ENCODE measurements around the gene PBX2. TPM values are rescaled to one million over a fixed set of nuclear protein-coding genes. Genes with fewer than 3 reads are reported as not detected.

PBX2 gene
- total RNA-seq, 1 experiment from 2014 or later = 48.1 TPM

DNA sequence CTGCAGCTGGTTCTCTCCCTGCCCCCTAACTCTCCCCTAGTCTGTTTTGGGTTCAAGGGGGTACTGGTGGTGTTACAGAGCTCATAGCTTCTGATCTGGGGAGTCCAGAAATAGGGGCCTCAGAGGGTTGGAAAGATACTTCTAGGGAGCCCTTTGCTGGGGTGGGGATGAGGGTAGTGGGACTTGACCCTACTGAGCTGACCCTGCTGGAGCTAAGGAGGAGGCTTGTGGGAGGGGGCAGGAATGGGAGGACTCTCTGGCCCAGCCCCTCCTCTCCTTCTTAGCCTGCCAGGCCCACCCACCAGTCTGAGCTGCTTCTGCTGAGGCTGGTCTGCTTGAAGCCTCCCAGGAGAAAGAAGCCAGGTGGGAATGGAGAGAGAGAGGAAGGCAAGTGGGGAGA is 25.7 kb downstream of the PBX2 start, which contains the start of gene EGFL8:
TSS of gene EGFL8 (plus strand) at position 301 of the 400 bp plus-strand sequence. CDS start 1,571 bp downstream, outside the sequence.
- POLR2A ChIA-PET = interaction anchor here (0.6 kb wide), 1 partner anchor 17 kb away, joined by 3 read pairs; no protein-coding TSS in a partner anchor
- BruUV-seq (replicated peaks) = no TSS peak
- intact Hi-C loops (cut with micrococcal nuclease) = no loop called here

DNA sequence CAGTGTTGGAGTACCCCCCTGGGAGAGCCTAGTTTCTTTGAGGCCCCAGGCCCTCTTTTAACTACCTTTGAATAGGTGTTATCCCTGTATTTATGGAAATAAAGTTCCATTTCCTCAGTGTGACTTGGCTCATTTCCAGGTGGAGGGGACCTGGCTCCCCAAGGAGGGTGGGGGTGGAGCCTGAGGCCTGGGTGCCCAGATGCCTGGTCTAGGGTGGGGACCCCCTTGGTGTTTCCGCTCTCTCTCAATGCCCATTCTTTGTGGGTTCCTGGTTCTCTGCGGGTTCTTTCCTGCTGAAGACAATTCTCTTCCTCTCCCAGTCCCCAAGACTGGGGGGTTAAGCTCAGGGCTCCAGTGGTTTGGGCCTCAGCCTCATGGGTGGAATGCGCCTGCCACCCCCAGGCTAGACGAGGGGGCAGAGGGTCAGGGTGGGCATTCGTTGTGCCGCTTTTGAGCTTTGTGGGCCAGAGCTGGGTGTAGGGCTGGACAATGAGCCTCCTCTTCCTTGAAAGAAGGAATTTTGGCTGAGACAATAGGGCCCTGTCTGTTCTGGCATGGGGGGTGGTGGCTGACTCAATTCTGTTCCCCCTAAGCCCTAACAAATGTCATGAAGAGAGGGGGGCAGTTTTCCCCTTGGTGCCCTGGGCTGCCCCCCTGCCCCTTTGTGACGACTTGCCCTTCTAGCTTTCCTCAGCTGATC is 26.3 kb downstream of the PBX2 start:
- H3K36me3 Mint-ChIP-seq (ENCODE audit: insufficient read depth, unreplicated experiment) = peaks cover 30% of the 10 kb centered on the region
- CTCF ChIA-PET = interaction anchor here (0.5 to 1.3 kb wide), 3 partner anchors 45 to 116 kb away, joined by 3 to 4 read pairs (median 3); no protein-coding TSS in a partner anchor
- no peak overlapping the region for H3K27ac Mint-ChIP-seq (ENCODE audit: low read depth, unreplicated experiment)

More for the DNA sequence above, 25.7 kb downstream of the PBX2 start, which contains the start of gene EGFL8:
- no peak for DNase-seq (ENCODE audit: unreplicated experiment)
- H3K4me3 Mint-ChIP-seq (ENCODE audit: unreplicated experiment) = no peak within 1 kb of the TSS
- TF ChIP-seq, protein P1, sequence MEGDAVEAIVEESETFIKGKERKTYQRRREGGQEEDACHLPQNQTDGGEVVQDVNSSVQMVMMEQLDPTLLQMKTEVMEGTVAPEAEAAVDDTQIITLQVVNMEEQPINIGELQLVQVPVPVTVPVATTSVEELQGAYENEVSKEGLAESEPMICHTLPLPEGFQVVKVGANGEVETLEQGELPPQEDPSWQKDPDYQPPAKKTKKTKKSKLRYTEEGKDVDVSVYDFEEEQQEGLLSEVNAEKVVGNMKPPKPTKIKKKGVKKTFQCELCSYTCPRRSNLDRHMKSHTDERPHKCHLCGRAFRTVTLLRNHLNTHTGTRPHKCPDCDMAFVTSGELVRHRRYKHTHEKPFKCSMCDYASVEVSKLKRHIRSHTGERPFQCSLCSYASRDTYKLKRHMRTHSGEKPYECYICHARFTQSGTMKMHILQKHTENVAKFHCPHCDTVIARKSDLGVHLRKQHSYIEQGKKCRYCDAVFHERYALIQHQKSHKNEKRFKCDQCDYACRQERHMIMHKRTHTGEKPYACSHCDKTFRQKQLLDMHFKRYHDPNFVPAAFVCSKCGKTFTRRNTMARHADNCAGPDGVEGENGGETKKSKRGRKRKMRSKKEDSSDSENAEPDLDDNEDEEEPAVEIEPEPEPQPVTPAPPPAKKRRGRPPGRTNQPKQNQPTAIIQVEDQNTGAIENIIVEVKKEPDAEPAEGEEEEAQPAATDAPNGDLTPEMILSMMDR (IDR thresholded peaks at IDR 0.05; ENCODE audit: unreplicated experiment) = no peak
- H3K9me3 Mint-ChIP-seq (ENCODE audit: unreplicated experiment) = no peaks in the 10 kb centered on the region
- peaks cover 24% of the 10 kb centered on the region for H3K36me3 Mint-ChIP-seq (ENCODE audit: insufficient read depth, unreplicated experiment)
- no peaks in the 10 kb centered on the region for H3K27me3 Mint-ChIP-seq (ENCODE audit: insufficient read depth, unreplicated experiment)
- H3K27ac Mint-ChIP-seq (ENCODE audit: low read depth, unreplicated experiment) = no peak within 1 kb of the TSS
- CTCF ChIA-PET = interaction anchor here (0.5 to 1.3 kb wide), 4 partner anchors 10 to 117 kb away, joined by 3 to 4 read pairs (median 3); no protein-coding TSS in a partner anchor
- H3K4me1 Mint-ChIP-seq (ENCODE audit: insufficient read depth, unreplicated experiment) = no peaks in the 10 kb centered on the region

DNA sequence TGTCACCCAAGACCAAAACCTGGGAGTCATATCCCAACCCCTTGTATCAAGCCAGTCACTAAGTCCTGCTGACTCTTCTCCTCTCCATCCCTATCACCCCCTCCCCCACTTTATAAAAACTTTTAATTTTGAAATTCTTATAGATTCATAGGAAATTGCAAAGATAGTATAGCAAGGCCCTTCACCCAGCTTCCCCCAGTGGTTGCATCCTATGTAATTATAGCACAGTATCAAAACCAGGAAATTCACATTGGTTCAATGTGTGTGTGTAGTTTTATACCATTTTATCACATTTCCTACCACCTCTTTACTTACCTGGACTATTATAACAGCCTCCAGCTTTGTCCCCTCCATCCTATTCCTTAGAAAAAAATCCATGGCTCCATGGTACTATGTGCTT is 31.9 kb downstream of the PBX2 start:
- peaks cover 13% of the 10 kb centered on the region for H3K4me1 Mint-ChIP-seq (ENCODE audit: insufficient read depth, unreplicated experiment)
- ChIA-PET CTCF (interaction anchor here (2.5 kb wide), 1 partner anchor 39 kb away, joined by 16 read pairs; no protein-coding TSS in a partner anchor), POLR2A (interaction anchor here (1.0 kb wide), 1 partner anchor 30 kb away, joined by 3 read pairs; the partner anchor contains the start of gene ATF6B)
- no peak overlapping the region for H3K27ac Mint-ChIP-seq (ENCODE audit: low read depth, unreplicated experiment)
- no peak for DNase-seq (ENCODE audit: unreplicated experiment)
- no peaks in the 10 kb centered on the region for H3K27me3 Mint-ChIP-seq (ENCODE audit: insufficient read depth, unreplicated experiment)
- no peak overlapping the region for H3K4me3 Mint-ChIP-seq (ENCODE audit: unreplicated experiment)
- H3K36me3 Mint-ChIP-seq (ENCODE audit: insufficient read depth, unreplicated experiment) = peaks cover 34% of the 10 kb centered on the region
- no peaks in the 10 kb centered on the region for H3K9me3 Mint-ChIP-seq (ENCODE audit: unreplicated experiment)
- TF ChIP-seq, protein P1 (IDR thresholded peaks at IDR 0.05; ENCODE audit: unreplicated experiment) = no peak
- intact Hi-C loops (cut with micrococcal nuclease) = loop anchor here (10.0 kb wide), 1 partner anchor 183 kb away; the partner anchor contains the start of gene DXO
- BruUV-seq (replicated peaks) = no TSS peak

More for the DNA sequence above, 26.3 kb downstream of the PBX2 start:
- Mint-ChIP-seq H3K9me3 (ENCODE audit: unreplicated experiment) (no peaks in the 10 kb centered on the region), H3K4me1 (ENCODE audit: insufficient read depth, unreplicated experiment) (no peaks in the 10 kb centered on the region), H3K27me3 (ENCODE audit: insufficient read depth, unreplicated experiment) (no peaks in the 10 kb centered on the region), H3K4me3 (ENCODE audit: unreplicated experiment) (no peak overlapping the region)
- BruUV-seq (replicated peaks) = no TSS peak
- POLR2A ChIA-PET = no interaction called here
- DNase-seq (ENCODE audit: unreplicated experiment) = no peak
- intact Hi-C loops (cut with micrococcal nuclease) = no loop called here
- TF ChIP-seq, protein P1 (IDR thresholded peaks at IDR 0.05; ENCODE audit: unreplicated experiment) = no peak

DNA sequence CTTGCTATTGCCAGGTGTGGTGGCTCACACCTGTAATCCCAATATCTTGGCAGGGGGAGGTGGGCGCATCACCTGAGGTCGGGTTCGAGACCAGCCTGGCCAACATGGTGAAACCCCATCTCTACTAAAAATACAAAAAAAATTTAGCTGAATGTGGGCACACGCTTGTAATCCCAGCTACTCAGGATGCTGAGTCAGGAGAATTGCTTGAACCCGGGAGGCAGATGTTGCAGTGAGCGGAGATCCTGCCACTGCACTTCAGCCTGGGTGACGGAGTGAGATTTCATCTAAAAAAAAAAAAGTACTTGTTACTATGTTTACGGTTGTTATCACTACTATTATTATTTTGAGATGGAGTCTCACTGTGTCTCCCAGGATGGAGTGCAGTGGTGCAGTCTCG is 33.1 kb downstream of the PBX2 start:
- ChIA-PET POLR2A (no interaction called here), CTCF (no interaction called here)
- DNase-seq (ENCODE audit: unreplicated experiment) = no peak
- no peak overlapping the region for H3K27ac Mint-ChIP-seq (ENCODE audit: low read depth, unreplicated experiment)
- TF ChIP-seq, protein P1 (IDR thresholded peaks at IDR 0.05; ENCODE audit: unreplicated experiment) = no peak
- no peaks in the 10 kb centered on the region for H3K9me3 Mint-ChIP-seq (ENCODE audit: unreplicated experiment)
- intact Hi-C loops (cut with micrococcal nuclease) = loop anchor here (10.0 kb wide), 1 partner anchor 182 kb away; the partner anchor contains the start of gene DXO
- BruUV-seq (replicated peaks) = no TSS peak
- peaks cover 33% of the 10 kb centered on the region for H3K36me3 Mint-ChIP-seq (ENCODE audit: insufficient read depth, unreplicated experiment)
- no peak overlapping the region for H3K4me3 Mint-ChIP-seq (ENCODE audit: unreplicated experiment)
- no peaks in the 10 kb centered on the region for H3K27me3 Mint-ChIP-seq (ENCODE audit: insufficient read depth, unreplicated experiment)
- peaks cover 13% of the 10 kb centered on the region for H3K4me1 Mint-ChIP-seq (ENCODE audit: insufficient read depth, unreplicated experiment)
